RPMI8226 (cell line): ENCODE data around the gene SLC22A23.

ENCODE experiments used
- DNase-seq: peaks from one replicate; pipeline ENCODE4 v3.0.0-alpha.2; 2015

The SLC22A23 gene

GRCh38 chr6:3314621-3315467, 142.0 kb downstream of the SLC22A23 start:
- DNase-seq: no peak

DNA sequence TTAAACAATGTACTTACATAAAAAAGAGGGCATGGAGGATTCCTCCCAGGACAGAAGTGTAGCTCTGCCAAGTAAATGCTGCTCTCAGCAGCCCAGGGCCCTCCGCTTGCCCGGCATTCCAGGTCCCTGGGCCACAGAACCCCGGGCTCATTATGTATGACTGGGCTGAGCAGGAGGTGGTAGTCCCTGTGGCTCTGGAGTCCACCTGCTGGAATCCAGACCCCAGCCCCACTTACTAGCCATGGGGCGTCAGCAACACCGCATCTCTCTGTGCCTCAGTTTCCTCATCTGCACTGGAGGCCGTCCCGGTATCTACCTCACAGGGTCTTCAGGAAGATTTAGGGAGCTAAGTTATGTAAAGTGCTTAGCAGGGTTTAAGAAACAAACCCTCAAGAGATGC, 142.7 kb downstream of the SLC22A23 start:
- DNase-seq: no peak

GRCh38 chr6:3312604-3313231, 144.1 kb downstream of the SLC22A23 start:
- DNase-seq: no peak

- DNase-seq: no peak
These were observed 145.0 kb downstream of the SLC22A23 start for GRCh38 chr6:3311826-3312225.

GRCh38 chr6:3310703-3311102, 146.1 kb downstream of the SLC22A23 start:
- no peak for DNase-seq

DNA sequence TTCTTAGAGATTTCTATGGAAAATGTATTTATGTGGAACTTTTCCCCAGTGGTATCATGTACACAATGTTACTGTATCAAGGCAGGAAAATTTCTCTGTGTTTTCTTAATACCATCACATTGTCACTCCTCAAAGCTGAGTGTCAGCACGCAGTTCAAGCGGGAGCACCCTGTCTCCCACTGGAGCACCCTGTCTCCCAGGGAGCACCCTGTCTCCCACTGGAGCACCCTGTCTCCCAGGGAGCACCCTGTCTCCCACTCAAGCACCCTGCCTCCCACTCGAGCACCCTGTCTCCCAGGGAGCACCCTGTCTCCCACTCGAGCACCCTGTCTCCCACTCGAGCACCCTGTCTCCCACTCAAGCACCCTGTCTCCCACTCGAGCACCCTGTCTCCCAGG, 146.8 kb downstream of the SLC22A23 start:
- no peak for DNase-seq

DNA sequence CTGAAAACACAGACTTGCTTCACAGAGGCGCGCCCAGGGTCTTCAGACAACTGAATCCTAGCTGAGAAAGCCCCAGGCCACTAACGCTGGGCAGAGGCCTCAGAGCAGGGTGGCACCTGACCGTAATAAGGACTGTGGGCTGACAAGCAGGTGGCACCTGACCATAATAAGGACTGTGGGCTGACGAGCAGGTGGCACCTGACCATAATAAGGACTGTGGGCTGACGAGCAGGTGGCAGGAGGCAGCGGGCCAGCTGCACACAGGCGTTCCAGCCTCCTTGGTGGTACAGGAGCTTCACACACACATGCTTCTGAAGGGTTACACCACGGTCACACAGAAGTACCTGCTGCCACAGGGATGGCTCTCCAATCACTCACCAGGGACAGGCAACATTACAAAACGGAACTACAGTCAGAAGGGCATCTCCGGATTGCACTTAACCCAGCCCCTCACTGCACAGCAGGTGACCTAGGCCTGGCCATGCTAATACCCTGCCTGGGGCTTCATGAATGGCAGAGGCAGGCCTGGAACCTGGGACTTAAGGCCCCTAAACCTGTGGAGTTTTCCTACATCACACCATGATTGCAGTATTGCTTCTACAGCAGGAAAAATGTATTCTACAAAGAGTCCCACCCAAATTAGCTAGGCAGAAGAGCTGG, 147.3 kb downstream of the SLC22A23 start:
- DNase-seq: peak; percentile 99

DNA sequence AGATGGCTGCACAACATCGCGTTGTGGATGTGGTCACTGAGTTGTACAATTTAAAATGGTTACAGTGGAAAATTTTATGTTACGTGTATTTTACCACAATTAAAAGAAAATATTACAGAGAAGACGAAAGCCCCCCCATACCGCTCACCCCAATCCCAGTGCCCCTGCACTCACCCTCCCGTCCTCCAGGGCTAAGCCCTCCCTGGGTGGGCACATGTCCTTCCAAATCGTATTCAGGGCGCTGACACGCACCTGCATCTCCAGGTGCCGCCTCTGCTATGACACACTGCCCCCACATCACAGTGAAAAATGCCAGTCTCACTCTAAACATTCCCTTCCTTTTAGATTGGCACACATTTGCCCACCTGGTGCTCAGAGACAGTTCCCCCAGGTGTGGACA, 148.7 kb downstream of the SLC22A23 start:
- no peak for DNase-seq

GRCh38 chr6:3307436-3307835, 149.4 kb downstream of the SLC22A23 start:
- no peak for DNase-seq

- DNase-seq: no peak
These were observed 150.0 kb downstream of the SLC22A23 start for GRCh38 chr6:3306848-3307247.

DNA sequence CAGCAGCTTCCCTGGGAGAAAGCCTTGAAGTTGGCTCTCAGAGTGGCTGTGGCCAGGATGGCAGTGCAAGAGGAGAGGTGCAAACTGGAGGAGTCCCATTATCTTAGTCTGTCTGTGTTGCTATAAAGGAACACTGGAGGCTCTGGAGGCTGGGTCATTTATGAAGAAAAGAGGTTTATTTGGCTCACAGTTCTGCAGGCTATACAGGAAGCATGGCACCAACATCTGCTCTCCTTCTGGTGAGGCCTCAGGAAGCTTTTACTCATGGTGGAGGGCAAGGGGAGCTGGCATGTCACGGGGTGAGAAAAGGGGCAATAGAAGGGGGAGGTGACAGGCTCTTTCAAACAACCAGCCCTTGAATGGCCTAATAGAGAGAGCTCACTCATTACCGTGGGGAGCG, 151.0 kb downstream of the SLC22A23 start:
- DNase-seq: no peak

DNA sequence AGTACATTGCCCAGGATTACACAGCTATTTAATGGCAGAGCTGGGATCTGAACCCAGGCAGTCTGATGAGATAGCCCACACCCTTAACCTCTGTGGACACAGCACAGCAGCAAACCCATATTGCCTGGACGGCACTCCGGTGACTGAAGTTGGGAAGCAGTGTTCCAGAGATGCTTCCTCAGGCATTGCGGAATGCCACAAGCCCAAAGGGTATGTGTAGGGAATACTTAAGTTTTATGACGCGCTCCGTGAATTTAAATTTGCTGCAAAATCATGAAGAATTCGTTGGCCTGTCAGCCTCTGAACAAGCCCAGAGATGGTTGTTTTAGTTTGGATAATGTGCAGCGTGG, 151.7 kb downstream of the SLC22A23 start:
- DNase-seq: no peak

DNA sequence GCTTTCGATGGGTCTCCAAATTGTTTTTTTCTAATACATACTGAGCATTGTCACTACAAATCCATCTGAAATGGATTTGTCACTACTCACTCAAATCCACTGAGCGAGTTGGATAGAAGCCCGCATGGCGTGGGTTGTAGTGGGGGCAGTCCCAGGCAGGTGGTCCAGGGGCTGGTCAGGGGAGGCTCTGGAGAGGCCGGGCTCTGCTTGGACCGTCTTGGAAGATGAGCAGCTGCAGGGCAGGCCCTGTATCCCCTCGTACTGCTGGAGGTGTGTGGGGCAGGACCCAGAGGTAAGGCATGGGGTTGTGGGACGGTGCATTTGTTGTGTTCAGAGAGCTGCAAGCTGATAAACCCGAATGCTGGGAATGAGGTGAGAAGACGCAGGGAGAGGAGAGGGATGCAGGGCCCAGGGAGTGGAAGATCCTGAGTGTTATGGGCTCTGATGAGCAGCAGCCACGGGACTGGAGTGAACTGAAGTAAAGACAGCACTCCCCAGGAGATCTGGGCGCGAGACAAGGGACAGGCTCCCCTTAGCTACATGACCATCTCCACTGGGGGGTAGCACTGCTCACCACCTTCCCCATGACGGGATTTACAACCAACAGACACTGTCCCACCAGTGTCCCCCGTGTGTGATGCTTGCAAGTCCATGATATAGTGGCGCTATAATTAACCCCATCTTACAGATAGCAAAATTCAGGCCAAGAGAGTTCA, 152.2 kb downstream of the SLC22A23 start:
- no peak for DNase-seq

DNA sequence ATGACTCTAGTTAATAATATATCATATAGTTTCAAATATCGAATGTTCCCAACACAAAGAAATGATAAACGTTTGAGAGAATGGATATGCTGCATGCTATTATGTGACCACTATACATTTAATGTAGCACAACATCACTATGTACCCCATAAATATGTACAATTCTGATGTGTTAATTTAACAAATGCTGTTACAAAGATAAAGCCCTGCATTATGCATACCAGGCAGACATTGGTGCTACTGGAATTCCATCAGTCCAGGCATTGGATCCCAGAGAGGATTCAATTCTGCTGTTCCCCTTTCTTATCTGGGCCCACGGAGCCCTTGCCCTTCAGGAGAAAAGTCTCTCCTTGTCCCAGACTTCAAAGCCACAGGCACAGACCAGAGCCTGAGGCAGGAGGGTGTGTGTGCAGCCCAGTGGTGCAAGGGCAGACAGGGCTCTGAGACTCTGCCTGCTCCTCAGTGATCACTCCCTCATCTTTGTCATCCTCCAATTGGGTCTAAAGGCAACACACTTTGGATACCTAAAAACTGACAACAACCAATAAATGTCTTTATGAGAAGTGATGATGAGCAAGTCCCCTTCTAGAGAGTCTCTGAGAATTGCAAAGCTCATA, 152.9 kb downstream of the SLC22A23 start:
- DNase-seq: no peak

- DNase-seq: no peak
These were observed 155.3 kb downstream of the SLC22A23 start for GRCh38 chr6:3301506-3301905.

DNA sequence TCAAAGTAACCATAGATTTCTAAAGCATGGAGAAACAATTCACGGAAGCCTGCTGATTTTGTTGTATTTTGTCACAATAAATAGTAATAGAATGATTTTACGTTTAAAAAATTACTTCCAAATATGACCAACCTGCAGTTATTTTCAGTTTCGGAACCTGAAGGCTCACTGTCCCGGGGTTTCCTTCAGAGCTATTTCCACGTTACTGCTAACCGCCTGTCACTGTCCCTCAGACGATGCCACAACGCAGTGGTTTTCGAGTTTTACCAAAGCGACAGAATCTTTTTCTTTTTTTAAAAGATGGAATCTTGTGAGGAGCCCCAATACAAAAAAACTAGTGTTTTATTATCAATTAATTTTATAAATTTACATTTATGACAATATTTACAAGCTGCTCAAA, 157.6 kb downstream of the SLC22A23 start:
- DNase-seq: no peak

DNA sequence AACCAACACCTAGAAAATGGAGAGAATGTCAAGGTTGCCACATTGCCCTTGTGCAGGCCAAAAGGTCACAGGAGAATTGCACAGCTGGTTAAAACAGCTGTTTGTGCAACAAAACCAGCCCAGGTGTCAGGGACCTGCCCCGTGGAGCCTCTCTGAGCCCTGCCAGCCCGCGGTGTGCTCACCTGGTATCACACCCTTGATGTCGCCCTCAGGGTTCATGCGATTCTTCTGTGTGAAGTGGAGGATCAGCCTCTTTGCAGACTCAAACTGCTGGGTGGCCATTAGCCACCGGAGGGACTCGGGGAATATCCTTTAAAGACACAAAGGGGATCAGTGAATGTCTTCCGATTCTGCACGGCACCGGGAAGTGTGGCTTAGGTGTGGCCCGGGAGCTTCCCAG, 158.9 kb downstream of the SLC22A23 start:
- DNase-seq: peak; percentile 78

DNA sequence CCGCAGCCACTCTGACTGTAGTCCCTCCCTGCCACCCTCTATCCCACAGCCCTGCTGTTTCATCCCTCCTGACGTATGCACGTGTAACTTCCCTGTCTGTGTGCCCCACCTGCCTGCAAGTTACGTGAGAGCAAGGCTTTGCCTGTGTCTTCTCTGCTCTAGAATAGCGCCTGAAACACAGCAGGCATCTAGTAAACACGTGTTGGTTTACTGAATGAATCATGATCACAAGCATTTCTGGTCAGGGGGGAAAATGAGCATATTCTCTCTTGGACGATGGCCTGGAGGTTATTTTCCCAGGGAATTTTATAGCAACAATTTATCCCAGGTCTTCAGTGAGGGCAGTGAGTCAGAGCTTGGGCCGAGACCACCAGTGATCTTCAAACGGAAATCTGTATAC, 159.8 kb downstream of the SLC22A23 start:
- no peak for DNase-seq

GRCh38 chr6:3296537-3296936, 160.3 kb downstream of the SLC22A23 start:
- no peak for DNase-seq

GRCh38 chr6:3296078-3296477, 160.8 kb downstream of the SLC22A23 start:
- DNase-seq: no peak

GRCh38 chr6:3294921-3295871, 161.7 kb downstream of the SLC22A23 start:
- no peak for DNase-seq

GRCh38 chr6:3294396-3294795, 162.5 kb downstream of the SLC22A23 start:
- no peak for DNase-seq
